IMR-90 (cell line): ENCODE data around the gene TPM2. TPM values are rescaled to one million over a fixed set of nuclear protein-coding genes. Genes with fewer than 3 reads are reported as not detected.

ENCODE experiments used
- ATAC-seq: fragments of 200-7000 bp; cut with Tn5 transposase; 2 replicates; pipeline ENCODE4 v1.9.1; 2020; ENCODE audit warnings: low read depth, mild to moderate bottlenecking, moderate library complexity
- BruUV-seq: library from RNA; stranded (reverse); fragments of 400-500 nt; replicated peaks from 2 replicates; lab custom pipeline; 2021; lab: Mats Ljungman, UMichigan
- CTCF ChIA-PET: fragments of 300-600 bp; formaldehyde crosslinking; extraction: SDS; loops from one replicate; lab custom pipeline; 2021; ENCODE audit warnings: antibody characterized with exemption; lab: Yijun Ruan, JAX
- POLR2A ChIA-PET: fragments of 300-600 bp; sonication (Branson Sonifier 250); formaldehyde crosslinking; loops from one replicate; lab custom pipeline; 2022; ENCODE audit warnings: antibody characterized with exemption; ENCODE audit not compliant: unreplicated experiment; lab: Charles Lee
- DNase-seq: peaks from one replicate; pipeline ENCODE4 v3.0.0; 2013
- H2AFZ ChIP-seq: replicated peaks from 2 replicates; pipeline ENCODE3; 2013; ENCODE audit warnings: low read length, mild to moderate bottlenecking; ENCODE audit not compliant: poor library complexity
- H2AK5ac ChIP-seq: 2 replicates; pipeline ENCODE4 v1.6.1; 2013; ENCODE audit warnings: low read depth, low read length, inconsistent platforms
- H2AK9ac ChIP-seq: replicated peaks from 2 replicates; pipeline ENCODE3; 2013; ENCODE audit warnings: mild to moderate bottlenecking, low read depth, low read length, moderate library complexity; ENCODE audit not compliant: poor library complexity
- H2BK120ac ChIP-seq: 2 replicates; pipeline ENCODE4 v1.6.1; 2013; ENCODE audit warnings: low read depth, low read length, inconsistent platforms
- H2BK15ac ChIP-seq: 3 replicates; pipeline ENCODE4 v1.6.1; 2013; ENCODE audit warnings: low read depth, low read length, inconsistent platforms
- H2BK20ac ChIP-seq: 2 replicates; pipeline ENCODE4 v1.6.1; 2013; ENCODE audit warnings: low read depth, mild to moderate bottlenecking, inconsistent platforms, low read length, moderate library complexity
- H2BK5ac ChIP-seq: 2 replicates; pipeline ENCODE4 v1.6.1; 2013; ENCODE audit warnings: mild to moderate bottlenecking, low read depth, low read length, inconsistent platforms; ENCODE audit not compliant: poor library complexity, severe bottlenecking
- H3K14ac ChIP-seq: replicated peaks from 2 replicates; pipeline ENCODE4 v1.6.1; 2013; ENCODE audit warnings: low read depth, low read length, inconsistent platforms
- H3K18ac ChIP-seq: 2 replicates; pipeline ENCODE4 v1.6.1; 2013; ENCODE audit warnings: low read depth, low read length, control low read depth
- H3K23ac ChIP-seq: 2 replicates; pipeline ENCODE4 v1.6.1; 2013; ENCODE audit warnings: low read depth, low read length, inconsistent platforms
- H3K27ac ChIP-seq: 2 replicates; pipeline ENCODE4 v1.5.1; 2013; ENCODE audit warnings: mild to moderate bottlenecking, control low read depth, low read length; ENCODE audit not compliant: insufficient read depth
- H3K27me3 ChIP-seq: 2 replicates; pipeline ENCODE4 v1.6.1; 2013; ENCODE audit warnings: low read length; ENCODE audit not compliant: control insufficient read depth, insufficient read depth
- H3K36me3 ChIP-seq: 2 replicates; pipeline ENCODE4 v1.6.1; 2013; ENCODE audit warnings: low read length, mixed read lengths; ENCODE audit not compliant: control insufficient read depth, insufficient read depth
- H3K4ac ChIP-seq: 2 replicates; pipeline ENCODE4 v1.6.1; 2013; ENCODE audit warnings: low read depth, low read length, inconsistent platforms
- H3K4me1 ChIP-seq: 2 replicates; pipeline ENCODE4 v1.6.1; 2013; ENCODE audit warnings: low read length, mixed read lengths; ENCODE audit not compliant: control insufficient read depth, insufficient read depth
- H3K4me2 ChIP-seq: 2 replicates; pipeline ENCODE4 v1.6.1; 2013; ENCODE audit warnings: low read depth, mild to moderate bottlenecking, control low read depth, low read length, moderate library complexity
- H3K4me3 ChIP-seq: 2 replicates; pipeline ENCODE4 v1.5.1; 2013; ENCODE audit warnings: low read depth, mild to moderate bottlenecking, control low read depth, low read length, moderate library complexity; ENCODE audit not compliant: insufficient read depth
- H3K56ac ChIP-seq: 2 replicates; pipeline ENCODE4 v1.6.1; 2013; ENCODE audit warnings: low read length, inconsistent platforms; ENCODE audit not compliant: insufficient read depth; ENCODE audit errors: extremely low read depth
- H3K79me1 ChIP-seq, 2 experiments: 2 replicates each; pipeline ENCODE4 v1.6.1; 2013; ENCODE audit warnings: low read length in 2 of 2, inconsistent platforms in 1 of 2, low read depth in 1 of 2
- H3K9ac ChIP-seq: 2 replicates; pipeline ENCODE4 v1.6.1; 2013; ENCODE audit warnings: low read depth, low read length, control low read depth
- H3K9me1 ChIP-seq: 2 replicates; pipeline ENCODE4 v1.6.1; 2013; ENCODE audit warnings: low read length, inconsistent platforms; ENCODE audit not compliant: insufficient read depth
- H3K9me3 ChIP-seq: 2 replicates; pipeline ENCODE4 v1.6.1; 2013; ENCODE audit warnings: low read length; ENCODE audit not compliant: control insufficient read depth, insufficient read depth
- H4K20me1 ChIP-seq: 2 replicates; pipeline ENCODE4 v1.6.1; 2013; ENCODE audit warnings: low read length, inconsistent platforms; ENCODE audit not compliant: insufficient read depth
- H4K5ac ChIP-seq: 2 replicates; pipeline ENCODE4 v1.6.1; 2013; ENCODE audit warnings: mild to moderate bottlenecking, low read depth, low read length, control low read depth
- H4K8ac ChIP-seq, 2 experiments: 2 replicates each; pipeline ENCODE4 v1.6.1; 2013; ENCODE audit warnings: low read depth in 2 of 2, low read length in 2 of 2, control low read depth in 1 of 2, inconsistent platforms in 1 of 2
- H4K91ac ChIP-seq: 2 replicates; pipeline ENCODE4 v1.6.1; 2013; ENCODE audit warnings: low read depth, low read length, inconsistent platforms; ENCODE audit not compliant: insufficient read depth
- BHLHE40 ChIP-seq: fragments of 150-350 bp; IDR thresholded peaks from 2 replicates; pipeline ENCODE4 v1.6.1; 2016; ENCODE audit warnings: mild to moderate bottlenecking, low read depth, low read length
- CEBPB ChIP-seq: IDR thresholded peaks from 2 replicates; pipeline ENCODE4 v1.6.1; 2012; ENCODE audit warnings: low read depth, low read length, improper control_type of control experiment
- CHD1 ChIP-seq: IDR thresholded peaks from 2 replicates; pipeline ENCODE4 v1.6.1; 2012; ENCODE audit warnings: low read depth, low read length, improper control_type of control experiment
- FOS ChIP-seq: fragments of 150-350 bp; IDR thresholded peaks from 2 replicates; pipeline ENCODE4 v1.6.1; 2016; ENCODE audit warnings: low read depth, low read length
- MAFK ChIP-seq: IDR thresholded peaks from 2 replicates; pipeline ENCODE4 v1.6.1; 2012; ENCODE audit warnings: low read depth, low read length, improper control_type of control experiment
- MAZ ChIP-seq: IDR thresholded peaks from 2 replicates; pipeline ENCODE4 v1.6.1; 2012; ENCODE audit warnings: low read depth, mild to moderate bottlenecking, low read length, improper control_type of control experiment, moderate library complexity, borderline replicate concordance
- MXI1 ChIP-seq: IDR thresholded peaks from 2 replicates; pipeline ENCODE4 v1.6.1; 2012; ENCODE audit warnings: low read depth, mild to moderate bottlenecking, low read length, moderate library complexity, borderline replicate concordance
- NFE2L2 ChIP-seq: fragments of 150-350 bp; IDR thresholded peaks from 2 replicates; pipeline ENCODE4 v1.6.1; 2016; ENCODE audit warnings: low read depth, mild to moderate bottlenecking, low read length
- POLR2A ChIP-seq: IDR thresholded peaks from 2 replicates; pipeline ENCODE4 v1.6.1; 2012; ENCODE audit warnings: mild to moderate bottlenecking, low read depth, low read length
- RAD21 ChIP-seq: IDR thresholded peaks from 2 replicates; pipeline ENCODE4 v1.6.1; 2012; ENCODE audit warnings: low read length, improper control_type of control experiment
- RCOR1 ChIP-seq: IDR thresholded peaks from 2 replicates; pipeline ENCODE4 v1.6.1; 2012; ENCODE audit warnings: mild to moderate bottlenecking, low read length, improper control_type of control experiment; ENCODE audit not compliant: insufficient replicate concordance
- RFX5 ChIP-seq: IDR thresholded peaks from 2 replicates; pipeline ENCODE4 v1.8.0; 2012; ENCODE audit warnings: low read depth, mild to moderate bottlenecking, low read length, moderate library complexity
- SMC3 ChIP-seq: fragments of 150-350 bp; IDR thresholded peaks from 2 replicates; pipeline ENCODE4 v1.6.1; 2016; ENCODE audit warnings: low read depth, mild to moderate bottlenecking, antibody characterized with exemption, low read length, moderate library complexity
- WGBS, 2 experiments: methylation state at CpG; one replicate each; pipeline versions ENCODE4 v1.1.5 to v1.1.7; 2013; ENCODE audit warnings: missing lambda C conversion rate in 2 of 2; ENCODE audit not compliant: insufficient read length in 1 of 2; ENCODE audit errors: extremely low coverage in 2 of 2; 5-methylcytosine and 5-hydroxymethylcytosine counted together
- dilution Hi-C: fragments of 300-500 bp; cut with HindIII; formaldehyde crosslinking; loops from one replicate; pipeline ENCODE4 v1.14.3; 2018; ENCODE audit warnings: low sequenced_read_pairs; ENCODE audit not compliant: unreplicated experiment
- in situ Hi-C: fragments of 300-500 bp; cut with MboI; formaldehyde crosslinking; loops from 3 replicates; pipeline ENCODE4 v1.14.3; 2019; ENCODE audit warnings: low sequenced_read_pairs, inconsistent platforms, mixed read lengths
- intact Hi-C: fragments of 100-400 bp; cut with micrococcal nuclease; formaldehyde crosslinking; loops from 2 replicates; pipeline ENCODE4 v1.10.0; 2022
- polyA plus RNA-seq, 3 experiments: library from polyadenylated mRNA; depleted of rRNA; stranded (reverse); fragments of >200 nt; gene quantifications; 2 replicates each; pipeline ENCODE4 v1.2.3, GENCODE V29; 2012; ENCODE audit warnings: low replicate concordance in 1 of 3
- total RNA-seq: library from RNA; depleted of rRNA; stranded (reverse); fragments of >200 nt; gene quantifications from 2 replicates; pipeline ENCODE4 v1.2.3, GENCODE V29; 2012
- TF ChIP-seq, protein P1 (sequence below): fragments of 150-350 bp; IDR thresholded peaks from 2 replicates; pipeline ENCODE4 v1.6.1; 2016; ENCODE audit warnings: low read depth, mild to moderate bottlenecking, low read length, moderate library complexity, borderline replicate concordance
- TF ChIP-seq, protein P2 (sequence below): conservative IDR thresholded peaks from 2 replicates; pipeline ENCODE4 v1.5.1; 2012; ENCODE audit warnings: mild to moderate bottlenecking, low read depth, low read length, improper control_type of control experiment
- TF ChIP-seq, protein P3 (sequence below): fragments of 150-350 bp; IDR thresholded peaks from 2 replicates; pipeline ENCODE4 v1.6.1; 2017; ENCODE audit warnings: mild to moderate bottlenecking, antibody characterized with exemption, low read length, low read depth

Gene TPM2
- total and polyA plus RNA-seq, 2 of the 4 experiments (the other 2 are of a cell fraction) = 960 to 2,500 TPM

DNA sequence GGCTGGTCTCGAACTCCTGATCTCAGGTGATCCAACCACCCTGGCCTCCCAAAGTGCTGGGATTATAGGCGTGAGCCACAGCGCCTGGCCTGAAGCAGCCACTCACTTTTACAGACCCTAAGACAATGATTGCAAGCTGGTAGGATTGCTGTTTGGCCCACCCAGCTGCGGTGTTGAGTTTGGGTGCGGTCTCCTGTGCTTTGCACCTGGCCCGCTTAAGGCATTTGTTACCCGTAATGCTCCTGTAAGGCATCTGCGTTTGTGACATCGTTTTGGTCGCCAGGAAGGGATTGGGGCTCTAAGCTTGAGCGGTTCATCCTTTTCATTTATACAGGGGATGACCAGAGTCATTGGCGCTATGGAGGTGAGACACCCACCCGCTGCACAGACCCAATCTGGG lies 14.5 kb downstream of the TPM2 start:
- in situ Hi-C loops (no loop called here), intact Hi-C loops (no loop called here), dilution Hi-C loops (no loop called here)
- H2BK20ac ChIP-seq = no peak overlapping the region
- H3K9me3 ChIP-seq = no peaks in the 10 kb centered on the region
- peak overlapping the region; percentile 33 for H2AFZ ChIP-seq
- no peak overlapping the region for H2BK15ac ChIP-seq
- peaks cover 0 to 5% of the 10 kb centered on the region in 2 experiments; a peak in 2 of 4 replicates for H3K79me1 ChIP-seq
- ChIA-PET POLR2A (interaction anchor here (1.7 kb wide), 1 partner anchor 14 kb away, joined by 4 read pairs; no protein-coding TSS in a partner anchor), CTCF (interaction anchor here (1.0 to 1.3 kb wide), 2 partner anchors 14 to 57 kb away, joined by 3 to 5 read pairs; partner anchors contain the start of gene CREB3)
- no peak for ATAC-seq
- no peak overlapping the region for H3K9ac ChIP-seq
- no peak overlapping the region for H2BK5ac ChIP-seq
- H3K36me3 ChIP-seq = no peaks in the 10 kb centered on the region
- peak overlapping the region; percentile 15; the same call in 1 of the 2 replicates for H3K4ac ChIP-seq
- H4K8ac ChIP-seq = peak overlapping the region in 1 of 2 experiments; percentile 80; a peak in 1 of 4 replicates
- no peak overlapping the region for H2AK9ac ChIP-seq
- no peak overlapping the region; the same call in 1 of the 2 replicates for H3K4me2 ChIP-seq
- H3K18ac ChIP-seq = no peak overlapping the region
- H4K20me1 ChIP-seq = peaks cover 3% of the 10 kb centered on the region; the same call in 1 of the 2 replicates
- no peak for DNase-seq
- H2AK5ac ChIP-seq = no peak overlapping the region
- 73% methylated on average over 5 of the region's 13 CpGs; no CpG with 5 or more reads in 1 of the 2 experiments for WGBS, 2 experiments
- H3K23ac ChIP-seq = no peak overlapping the region
- H3K56ac ChIP-seq = no peak overlapping the region
- peaks cover 15% of the 10 kb centered on the region for H3K4me1 ChIP-seq
- H3K9me1 ChIP-seq = peaks cover 15% of the 10 kb centered on the region
- no peak overlapping the region for H3K27ac ChIP-seq
- no TSS peak for BruUV-seq
- no peak overlapping the region; the same call in 1 of the 2 replicates for H3K4me3 ChIP-seq
- no peak overlapping the region for H2BK120ac ChIP-seq
- H3K27me3 ChIP-seq = no peaks in the 10 kb centered on the region
- H3K14ac ChIP-seq = no peak overlapping the region
- H4K5ac ChIP-seq = no peak overlapping the region
- no peak overlapping the region for H4K91ac ChIP-seq
- TF ChIP-seq FOS = no peak
- TF ChIP-seq, protein P1, sequence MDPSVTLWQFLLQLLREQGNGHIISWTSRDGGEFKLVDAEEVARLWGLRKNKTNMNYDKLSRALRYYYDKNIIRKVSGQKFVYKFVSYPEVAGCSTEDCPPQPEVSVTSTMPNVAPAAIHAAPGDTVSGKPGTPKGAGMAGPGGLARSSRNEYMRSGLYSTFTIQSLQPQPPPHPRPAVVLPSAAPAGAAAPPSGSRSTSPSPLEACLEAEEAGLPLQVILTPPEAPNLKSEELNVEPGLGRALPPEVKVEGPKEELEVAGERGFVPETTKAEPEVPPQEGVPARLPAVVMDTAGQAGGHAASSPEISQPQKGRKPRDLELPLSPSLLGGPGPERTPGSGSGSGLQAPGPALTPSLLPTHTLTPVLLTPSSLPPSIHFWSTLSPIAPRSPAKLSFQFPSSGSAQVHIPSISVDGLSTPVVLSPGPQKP = no peak
- no peak for TF ChIP-seq SMC3
- TF ChIP-seq RFX5 = no peak
- no peak for TF ChIP-seq POLR2A
- no peak for TF ChIP-seq CEBPB
- TF ChIP-seq MAFK = no peak
- TF ChIP-seq, protein P2, sequence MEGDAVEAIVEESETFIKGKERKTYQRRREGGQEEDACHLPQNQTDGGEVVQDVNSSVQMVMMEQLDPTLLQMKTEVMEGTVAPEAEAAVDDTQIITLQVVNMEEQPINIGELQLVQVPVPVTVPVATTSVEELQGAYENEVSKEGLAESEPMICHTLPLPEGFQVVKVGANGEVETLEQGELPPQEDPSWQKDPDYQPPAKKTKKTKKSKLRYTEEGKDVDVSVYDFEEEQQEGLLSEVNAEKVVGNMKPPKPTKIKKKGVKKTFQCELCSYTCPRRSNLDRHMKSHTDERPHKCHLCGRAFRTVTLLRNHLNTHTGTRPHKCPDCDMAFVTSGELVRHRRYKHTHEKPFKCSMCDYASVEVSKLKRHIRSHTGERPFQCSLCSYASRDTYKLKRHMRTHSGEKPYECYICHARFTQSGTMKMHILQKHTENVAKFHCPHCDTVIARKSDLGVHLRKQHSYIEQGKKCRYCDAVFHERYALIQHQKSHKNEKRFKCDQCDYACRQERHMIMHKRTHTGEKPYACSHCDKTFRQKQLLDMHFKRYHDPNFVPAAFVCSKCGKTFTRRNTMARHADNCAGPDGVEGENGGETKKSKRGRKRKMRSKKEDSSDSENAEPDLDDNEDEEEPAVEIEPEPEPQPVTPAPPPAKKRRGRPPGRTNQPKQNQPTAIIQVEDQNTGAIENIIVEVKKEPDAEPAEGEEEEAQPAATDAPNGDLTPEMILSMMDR = no peak
- TF ChIP-seq NFE2L2 = no peak
- TF ChIP-seq RCOR1 = no peak
- TF ChIP-seq, protein P3, sequence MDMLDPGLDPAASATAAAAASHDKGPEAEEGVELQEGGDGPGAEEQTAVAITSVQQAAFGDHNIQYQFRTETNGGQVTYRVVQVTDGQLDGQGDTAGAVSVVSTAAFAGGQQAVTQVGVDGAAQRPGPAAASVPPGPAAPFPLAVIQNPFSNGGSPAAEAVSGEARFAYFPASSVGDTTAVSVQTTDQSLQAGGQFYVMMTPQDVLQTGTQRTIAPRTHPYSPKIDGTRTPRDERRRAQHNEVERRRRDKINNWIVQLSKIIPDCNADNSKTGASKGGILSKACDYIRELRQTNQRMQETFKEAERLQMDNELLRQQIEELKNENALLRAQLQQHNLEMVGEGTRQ = no peak
- TF ChIP-seq MXI1 = no peak
- no peak for TF ChIP-seq CHD1
- TF ChIP-seq RAD21 = no peak
- TF ChIP-seq MAZ = no peak
- TF ChIP-seq BHLHE40 = no peak
